Measurements from ENCODE around the gene ROGDI. TPM values are rescaled to one million over a fixed set of nuclear protein-coding genes. Genes with fewer than 3 reads are reported as not detected.

The ROGDI gene
- polyA plus RNA-seq, 1 of the 3 experiments (the other 2 are of a cell fraction), result 33.6 TPM

DNA sequence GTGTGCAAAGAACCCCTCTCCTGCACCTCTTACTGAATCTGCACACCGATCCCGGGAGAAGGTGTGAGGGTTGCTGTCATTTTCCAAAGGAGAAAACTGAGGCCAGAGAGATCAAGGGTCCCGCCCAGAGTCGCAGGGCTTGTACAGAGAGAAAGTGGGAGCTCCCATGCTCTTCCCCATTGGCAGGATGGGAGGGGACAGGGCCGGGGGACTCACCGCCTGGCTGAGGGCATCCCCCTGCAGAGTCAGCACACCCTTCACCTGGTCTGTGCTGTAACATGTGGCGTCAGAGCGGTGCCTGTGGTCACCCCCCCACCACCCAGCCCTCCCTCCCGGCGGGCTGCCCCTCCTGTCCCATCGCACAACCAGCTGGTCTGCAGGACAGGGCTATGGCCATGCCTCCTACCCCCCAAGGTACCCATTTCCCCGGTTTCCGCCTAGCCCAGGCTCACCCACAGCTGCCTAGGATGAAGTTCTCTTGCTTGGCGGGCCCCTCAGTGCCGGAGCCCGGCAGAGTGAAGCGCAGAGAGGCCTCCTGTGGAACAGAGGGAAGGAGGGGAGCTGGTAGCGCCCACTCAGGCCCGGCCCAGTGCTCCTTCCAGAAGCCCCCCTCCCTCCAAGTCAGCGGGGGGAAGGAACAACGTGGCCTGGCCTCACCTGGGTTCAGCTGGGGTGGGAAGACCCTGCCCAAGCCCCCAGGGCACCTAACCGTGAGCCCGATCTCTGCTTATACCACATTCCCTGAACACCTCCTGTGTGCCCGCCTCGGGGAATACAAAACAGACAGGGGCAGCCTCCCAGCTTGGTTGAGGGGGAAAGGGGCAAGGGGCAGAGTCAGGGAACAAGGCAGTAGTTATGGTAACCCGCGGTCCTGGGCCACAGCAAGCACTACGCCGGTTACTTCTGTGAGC lies 1.1 kb downstream of the ROGDI start:
- H3K4me3 ChIP-seq (ENCODE audit: low read depth in 2 of 2, low read length in 1 of 2), result peak overlapping the region; percentile 83
- 74% methylated on average over 17 of the region's 29 CpGs for WGBS (ENCODE audit: low lambda C conversion rate)
- ChIA-PET POLR2A (interaction anchor here (1.3 to 2.1 kb wide), 3 partner anchors 33 to 67 kb away, joined by 5 to 9 read pairs (median 7); partner anchors contain the start of genes ANKS3, DNAAF8 and ZNF500), CTCF (interaction anchor here (1.0 to 1.1 kb wide), 2 partner anchors 13 to 283 kb away, joined by 3 read pairs; partner anchors contain the start of gene SEPTIN12)
- 0 out of 2 replicates have a peak, but pooled peaks cover 7% of the 10 kb centered on the region for H3K79me2 ChIP-seq (ENCODE audit: insufficient read depth)
- peaks cover 5 to 36% of the 10 kb centered on the region in 2 experiments for H3K36me3 ChIP-seq (replicated peaks in 1 of 2; ENCODE audit: control insufficient read depth in 1 of 2, insufficient read depth in 2 of 2, low read length in 1 of 2)
- H3K27ac ChIP-seq (ENCODE audit: low read depth in 2 of 2, low read length in 1 of 2), result peak overlapping the region; percentile 16 to 93; a peak in 3 of 4 replicates
- no peaks in the 10 kb centered on the region for H3K27me3 ChIP-seq (ENCODE audit: insufficient read depth)
- peak overlapping the region; percentile 95 for H3K4me2 ChIP-seq
- H3F3A ChIP-seq (replicated peaks; ENCODE audit: insufficient read depth), result peaks cover 12% of the 10 kb centered on the region
- peak overlapping the region; percentile 88 for H2AFZ ChIP-seq (ENCODE audit: low read depth)
- peak overlapping the region; percentile 55 for H3K9ac ChIP-seq
- DNase-seq, result no peak
- no peak for TF ChIP-seq GABPA (IDR thresholded peaks at IDR 0.05; ENCODE audit: low read depth)
- TF ChIP-seq RCOR1 (IDR thresholded peaks at IDR 0.05; ENCODE audit: low read length), result no peak
- TF ChIP-seq JUND (IDR thresholded peaks at IDR 0.05), result no peak
- no peak for TF ChIP-seq SIN3A (IDR thresholded peaks at IDR 0.05; ENCODE audit: borderline replicate concordance, low read depth, low read length)
- no peak for TF ChIP-seq FOXM1 (IDR thresholded peaks at IDR 0.05; ENCODE audit: low read depth)
- TF ChIP-seq EZH2phosphoT487 (IDR thresholded peaks at IDR 0.05; ENCODE audit: borderline replicate concordance, low read depth), result no peak
- TF ChIP-seq TCF12 (IDR thresholded peaks at IDR 0.05), result no peak
- TF ChIP-seq, protein P1, sequence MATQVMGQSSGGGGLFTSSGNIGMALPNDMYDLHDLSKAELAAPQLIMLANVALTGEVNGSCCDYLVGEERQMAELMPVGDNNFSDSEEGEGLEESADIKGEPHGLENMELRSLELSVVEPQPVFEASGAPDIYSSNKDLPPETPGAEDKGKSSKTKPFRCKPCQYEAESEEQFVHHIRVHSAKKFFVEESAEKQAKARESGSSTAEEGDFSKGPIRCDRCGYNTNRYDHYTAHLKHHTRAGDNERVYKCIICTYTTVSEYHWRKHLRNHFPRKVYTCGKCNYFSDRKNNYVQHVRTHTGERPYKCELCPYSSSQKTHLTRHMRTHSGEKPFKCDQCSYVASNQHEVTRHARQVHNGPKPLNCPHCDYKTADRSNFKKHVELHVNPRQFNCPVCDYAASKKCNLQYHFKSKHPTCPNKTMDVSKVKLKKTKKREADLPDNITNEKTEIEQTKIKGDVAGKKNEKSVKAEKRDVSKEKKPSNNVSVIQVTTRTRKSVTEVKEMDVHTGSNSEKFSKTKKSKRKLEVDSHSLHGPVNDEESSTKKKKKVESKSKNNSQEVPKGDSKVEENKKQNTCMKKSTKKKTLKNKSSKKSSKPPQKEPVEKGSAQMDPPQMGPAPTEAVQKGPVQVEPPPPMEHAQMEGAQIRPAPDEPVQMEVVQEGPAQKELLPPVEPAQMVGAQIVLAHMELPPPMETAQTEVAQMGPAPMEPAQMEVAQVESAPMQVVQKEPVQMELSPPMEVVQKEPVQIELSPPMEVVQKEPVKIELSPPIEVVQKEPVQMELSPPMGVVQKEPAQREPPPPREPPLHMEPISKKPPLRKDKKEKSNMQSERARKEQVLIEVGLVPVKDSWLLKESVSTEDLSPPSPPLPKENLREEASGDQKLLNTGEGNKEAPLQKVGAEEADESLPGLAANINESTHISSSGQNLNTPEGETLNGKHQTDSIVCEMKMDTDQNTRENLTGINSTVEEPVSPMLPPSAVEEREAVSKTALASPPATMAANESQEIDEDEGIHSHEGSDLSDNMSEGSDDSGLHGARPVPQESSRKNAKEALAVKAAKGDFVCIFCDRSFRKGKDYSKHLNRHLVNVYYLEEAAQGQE (IDR thresholded peaks at IDR 0.05; ENCODE audit: low read depth, low read length), result no peak
- TF ChIP-seq SMC3 (IDR thresholded peaks at IDR 0.05; ENCODE audit: low read depth, low read length), result no peak
- TF ChIP-seq NFIC (IDR thresholded peaks at IDR 0.05; ENCODE audit: borderline replicate concordance), result no peak
- no peak for TF ChIP-seq YY1 (IDR thresholded peaks at IDR 0.05; ENCODE audit: low read depth)
- no peak for TF ChIP-seq NRF1 (IDR thresholded peaks at IDR 0.05; ENCODE audit: low read depth, low read length)
- H3K9me3 ChIP-seq, result no peaks in the 10 kb centered on the region
- no peaks in the 10 kb centered on the region for H3K9me2 ChIP-seq
- H4K20me1 ChIP-seq (ENCODE audit: insufficient read depth), result no peaks in the 10 kb centered on the region
- peaks cover 0 to 18% of the 10 kb centered on the region in 2 experiments; a peak in 3 of 4 replicates for H3K4me1 ChIP-seq (ENCODE audit: control insufficient read depth in 1 of 2, insufficient read depth in 2 of 2, low read depth in 1 of 2, low read length in 1 of 2)
